ENCODE measurements around the gene DNAJC5G. TPM values are rescaled to one million over a fixed set of nuclear protein-coding genes. Genes with fewer than 3 reads are reported as not detected.

DNAJC5G gene
- total and polyA plus RNA-seq, 9 of the 15 experiments (the other 6 are each of a cell fraction or from before 2014, with no cell fraction given), result not detected

DNA sequence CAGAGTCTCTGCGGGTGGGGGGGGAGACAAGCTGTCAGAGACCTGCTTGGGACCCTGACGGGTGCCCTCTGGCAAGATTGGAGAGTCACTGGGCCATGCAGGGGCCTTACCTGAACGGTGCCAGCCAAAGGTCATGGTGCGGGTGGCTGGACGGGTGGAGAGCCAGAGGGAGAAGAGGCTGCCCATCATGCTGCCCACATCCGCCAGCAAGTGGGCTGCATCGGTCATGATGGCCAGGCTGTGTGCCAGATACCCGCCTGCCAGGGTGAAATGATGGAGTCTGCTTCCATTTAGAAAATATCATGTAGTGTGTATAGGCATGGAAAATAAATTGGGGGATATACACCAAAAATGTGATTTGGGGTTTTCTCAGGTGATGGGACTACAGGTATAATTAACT is 17.2 kb upstream of the DNAJC5G start (continued):
- no peak for TF ChIP-seq USF2 (CRISPR knock-in tag; IDR thresholded peaks at IDR 0.05)
- TF ChIP-seq ZNF584 (CRISPR knock-in tag; IDR thresholded peaks at IDR 0.05; ENCODE audit: low read depth), result no peak
- no peak for TF ChIP-seq ZNF76 (CRISPR knock-in tag; IDR thresholded peaks at IDR 0.05; ENCODE audit: borderline replicate concordance)
- TF ChIP-seq ZNF780A (CRISPR knock-in tag; IDR thresholded peaks at IDR 0.05), result no peak
- no peak for TF ChIP-seq EP300 (IDR thresholded peaks at IDR 0.05; ENCODE audit: low read length)
- no peak for TF ChIP-seq USF1 (CRISPR knock-in tag; IDR thresholded peaks at IDR 0.05)
- no peak for TF ChIP-seq ZNF778 (CRISPR knock-in tag; IDR thresholded peaks at IDR 0.05)
- no peak for TF ChIP-seq SETDB1 (IDR thresholded peaks at IDR 0.05; ENCODE audit: low read length)
- no peak for TF ChIP-seq NCOR1 (IDR thresholded peaks at IDR 0.05)
- TF ChIP-seq HLTF (IDR thresholded peaks at IDR 0.05), result no peak

GRCh38 chr2:27261241-27261925 is 13.8 kb upstream of the DNAJC5G start:
- no TSS peak for BruUV-seq (replicated peaks)
- no peak for ATAC-seq
- Histone ChIP-seq H2AFZ (ENCODE audit: low read depth, low read length) (no peak overlapping the region), H3K4me3 (no peak overlapping the region), H3K27me3 (ENCODE audit: control insufficient read depth in 2 of 2, insufficient read depth in 2 of 2, low read length in 2 of 2) (peaks cover 31 to 46% of the 10 kb centered on the region in 2 experiments; a peak in 4 of 5 replicates), H3K9ac (ENCODE audit: insufficient read depth in 1 of 2, low read depth in 2 of 2, low read length in 2 of 2) (no peak overlapping the region), H3K9me3 (replicated peaks; ENCODE audit: control insufficient read depth, insufficient read depth, low read depth, low read length) (no peaks in the 10 kb centered on the region; the same call in 1 of the 2 replicates), H3K9me1 (ENCODE audit: control insufficient read depth, insufficient read depth, low read length) (no peaks in the 10 kb centered on the region), H3K79me2 (ENCODE audit: control insufficient read depth, insufficient read depth, low read length) (no peaks in the 10 kb centered on the region), H4K20me1 (replicated peaks; ENCODE audit: control insufficient read depth, insufficient read depth, low read length) (no peaks in the 10 kb centered on the region; the same call in 1 of the 2 replicates), H3K27ac (ENCODE audit: extremely low read depth, low read depth, low read length) (no peak overlapping the region), H3K4me2 (ENCODE audit: insufficient read depth, low read length) (no peak overlapping the region), H3K4me1 (replicated peaks in 1 of 2; ENCODE audit: control insufficient read depth in 2 of 2, insufficient read depth in 2 of 2, low read length in 2 of 2) (peaks cover 0 to 46% of the 10 kb centered on the region in 2 experiments; a peak in 3 of 5 replicates), H3K36me3 (ENCODE audit: control insufficient read depth, insufficient read depth, low read length) (no peaks in the 10 kb centered on the region)
- intact Hi-C loops (cut with micrococcal nuclease), result no loop called here
- ChIA-PET POLR2A (interaction anchor here (1.0 kb wide), 1 partner anchor 9 kb away, joined by 4 read pairs; no protein-coding TSS in a partner anchor), CTCF (ENCODE audit: low intra/inter-chr PET ratio) (no interaction called here)
- FAIRE-seq, result no peak
- in situ Hi-C loops (cut with MboI), result no loop called here
- TF ChIP-seq CUX1 (CRISPR knock-in tag; IDR thresholded peaks at IDR 0.05), result no peak
- 0 out of 2 replicates have a peak, but pooled peaks have one; percentile 1 for TF ChIP-seq ZNF263 (CRISPR knock-in tag; IDR thresholded peaks at IDR 0.05; ENCODE audit: borderline replicate concordance)
- no peak for TF ChIP-seq U2AF1 (optimal IDR thresholded peaks at IDR 0.05; ENCODE audit: low read depth, low read length)
- no peak for TF ChIP-seq CEBPB (tag; IDR thresholded peaks at IDR 0.05)
- no peak for TF ChIP-seq GTF2E2 (tag; IDR thresholded peaks at IDR 0.05)
- TF ChIP-seq ZKSCAN3 (CRISPR knock-in tag; IDR thresholded peaks at IDR 0.05), result no peak
- DNase-seq (ENCODE audit: extremely low read depth in 1 of 4, low spot score in 3 of 4), result no peak
- WGBS (ENCODE audit: insufficient coverage, low coverage, missing lambda C conversion rate), result 33% methylated on average over 8 of the region's 11 CpGs

All from K562 (cell line).